ENCODE data around the gene CST11.
"Not testable (repeated sequence)": the region's sequence is repeated elsewhere in the genome, so short reads cannot be mapped to it uniquely, and the experiment has no call there.

CST11 gene

GRCh38 chr20:23488470-23488869 is 35.8 kb upstream of the CST11 start:
- TF ChIP-seq ZFX (IDR thresholded peaks at IDR 0.05; ENCODE audit: borderline replicate concordance): no peak
- TF ChIP-seq CTCF (IDR thresholded peaks at IDR 0.05): no peak
- no peak overlapping the region for H3K27ac ChIP-seq

- no peak overlapping the region for H3K27ac ChIP-seq
- TF ChIP-seq ZFX (IDR thresholded peaks at IDR 0.05; ENCODE audit: borderline replicate concordance) (no peak), CTCF (IDR thresholded peaks at IDR 0.05) (no peak)
These were observed 31.4 kb upstream of the CST11 start for GRCh38 chr20:23484081-23484480.

GRCh38 chr20:23482138-23482537 is 29.5 kb upstream of the CST11 start:
- TF ChIP-seq CTCF (IDR thresholded peaks at IDR 0.05): no peak
- TF ChIP-seq ZFX (IDR thresholded peaks at IDR 0.05; ENCODE audit: borderline replicate concordance): no peak
- no peak overlapping the region for H3K27ac ChIP-seq

GRCh38 chr20:23479043-23479442 is 26.4 kb upstream of the CST11 start:
- TF ChIP-seq CTCF (IDR thresholded peaks at IDR 0.05) (no peak), ZFX (IDR thresholded peaks at IDR 0.05; ENCODE audit: borderline replicate concordance) (no peak)
- H3K27ac ChIP-seq: no peak overlapping the region

GRCh38 chr20:23477223-23477622 is 24.5 kb upstream of the CST11 start:
- no peak for TF ChIP-seq ZFX (IDR thresholded peaks at IDR 0.05; ENCODE audit: borderline replicate concordance)
- no peak overlapping the region for H3K27ac ChIP-seq

- TF ChIP-seq CTCF (IDR thresholded peaks at IDR 0.05) (no peak), ZFX (IDR thresholded peaks at IDR 0.05; ENCODE audit: borderline replicate concordance) (no peak)
- no peak overlapping the region for H3K27ac ChIP-seq
These were observed 23.5 kb upstream of the CST11 start for GRCh38 chr20:23476015-23476754.

- TF ChIP-seq CTCF (IDR thresholded peaks at IDR 0.05) (no peak), ZFX (IDR thresholded peaks at IDR 0.05; ENCODE audit: borderline replicate concordance) (no peak)
- H3K27ac ChIP-seq: no peak overlapping the region
These were observed 22.7 kb upstream of the CST11 start for GRCh38 chr20:23475395-23475794.

GRCh38 chr20:23473293-23473692 is 20.6 kb upstream of the CST11 start:
- not testable (repeated sequence) for H3K27ac ChIP-seq

GRCh38 chr20:23472306-23472705 is 19.6 kb upstream of the CST11 start:
- H3K27ac ChIP-seq: not testable (repeated sequence)

- H3K27ac ChIP-seq: not testable (repeated sequence)
These were observed 14.3 kb upstream of the CST11 start for GRCh38 chr20:23466961-23467360.
